PC-9 (cell line): ENCODE measurements around the gene ELOVL4.

Experiments used
- CTCF ChIP-seq: fragments of 200-600 bp; sonication (generic); conservative IDR thresholded peaks from 2 replicates; pipeline ENCODE4 v1.6.1; 2017; ENCODE audit warnings: mixed run types, antibody characterized with exemption, mild to moderate bottlenecking, moderate library complexity
- EZH2 ChIP-seq: fragments of 200-600 bp; sonication (generic); IDR thresholded peaks from 2 replicates; pipeline ENCODE4 v1.8.0; 2017; ENCODE audit warnings: antibody characterized with exemption, low read depth

- no peak for TF ChIP-seq CTCF
- TF ChIP-seq EZH2: no peak
Measured at GRCh38 chr6:79981652-79982051, 34.3 kb upstream of the ELOVL4 start.
